K562 (cell line): Measurements from ENCODE around the gene FAM53C. TPM values are rescaled to one million over a fixed set of nuclear protein-coding genes. Genes with fewer than 3 reads are reported as not detected.
A peak's percentile ranks its signal among the peaks of the same experiment; 100 is the strongest.

Experiments
- ARID3B ChIP-seq: fragments of 250-450 bp; sonication (Bioruptor Pico); IDR thresholded peaks from 2 replicates; pipeline ENCODE4 v1.4.0; 2020; ENCODE audit warnings: borderline replicate concordance
- GMEB1 ChIP-seq: fragments of 250-450 bp; sonication (Bioruptor Pico); IDR thresholded peaks from 2 replicates; pipeline ENCODE4 v1.4.0; 2020; ENCODE audit warnings: mild to moderate bottlenecking
- HSF4 ChIP-seq: fragments of 250-450 bp; sonication (Bioruptor Pico); IDR thresholded peaks from 2 replicates; pipeline ENCODE4 v2.1.2; 2022; ENCODE audit warnings: mild to moderate bottlenecking, moderate library complexity, borderline replicate concordance
- KDM1A ChIP-seq, 2 experiments: fragments of 450-650 bp; IDR thresholded peaks; 2 replicates each; pipeline ENCODE4 v1.6.1; 2016; ENCODE audit warnings: mild to moderate bottlenecking in 2 of 2
- KDM5B ChIP-seq: fragments of 200-600 bp; sonication (generic); IDR thresholded peaks from 2 replicates; pipeline ENCODE4 v1.6.1; 2012; ENCODE audit warnings: low read depth, mild to moderate bottlenecking, moderate library complexity, low read length, control low read depth, inconsistent platforms; ENCODE audit not compliant: insufficient replicate concordance
- MEIS2 ChIP-seq: fragments of 450-650 bp; IDR thresholded peaks from 2 replicates; pipeline ENCODE4 v1.6.1; 2014; ENCODE audit warnings: mild to moderate bottlenecking; ENCODE audit not compliant: partially characterized antibody
- NFE2 ChIP-seq: IDR thresholded peaks from 2 replicates; pipeline ENCODE4 v1.6.1; 2014; ENCODE audit warnings: antibody characterized with exemption, low read depth
- NFYB ChIP-seq: IDR thresholded peaks from 2 replicates; pipeline ENCODE4 v1.6.1; 2011; ENCODE audit warnings: mild to moderate bottlenecking, moderate library complexity; ENCODE audit not compliant: insufficient read length; ENCODE audit errors: extremely low read depth
- PRPF4 ChIP-seq: fragments of 200-400 bp; formaldehyde crosslinking; IDR thresholded peaks from one replicate; pipeline ENCODE4 v1.6.1; 2017; ENCODE audit warnings: low read length, low read depth, mild to moderate bottlenecking; ENCODE audit not compliant: insufficient read depth, poor library complexity, severe bottlenecking
- RCOR1 ChIP-seq, 2 experiments: IDR thresholded peaks; 2 replicates each; pipeline ENCODE4 v1.6.1; 2012; ENCODE audit warnings: low read depth in 2 of 2, low read length in 2 of 2, borderline replicate concordance in 1 of 2, improper control_type of control experiment in 1 of 2
- RFX5 ChIP-seq: IDR thresholded peaks from 2 replicates; pipeline ENCODE4 v1.6.1; 2011; ENCODE audit warnings: low read depth, mild to moderate bottlenecking, improper control_type of control experiment, low read length
- SFPQ ChIP-seq: fragments of 200-400 bp; formaldehyde crosslinking; IDR thresholded peaks from 2 replicates; pipeline ENCODE4 v1.6.1; 2017; ENCODE audit warnings: mild to moderate bottlenecking, low read depth, low read length, moderate library complexity
- SIN3A ChIP-seq, 2 experiments: fragments of 150-350 bp in 1 of 2; IDR thresholded peaks; 2 replicates each; pipeline ENCODE4 v1.6.1; 2011 to 2016; ENCODE audit warnings: borderline replicate concordance in 2 of 2, low read depth in 2 of 2, low read length in 2 of 2, mild to moderate bottlenecking in 2 of 2, moderate library complexity in 2 of 2; ENCODE audit not compliant: control insufficient read depth in 1 of 2
- SREBF1 ChIP-seq: fragments of 150-350 bp; IDR thresholded peaks from 2 replicates; pipeline ENCODE4 v1.6.1; 2014; ENCODE audit warnings: antibody characterized with exemption, low read depth, low read length, borderline replicate concordance
- SRSF1 ChIP-seq: fragments of 200-400 bp; formaldehyde crosslinking; IDR thresholded peaks from 2 replicates; pipeline ENCODE4 v1.6.1; 2017; ENCODE audit warnings: mild to moderate bottlenecking, low read depth, low read length, moderate library complexity
- TFAM ChIP-seq: fragments of 250-450 bp; sonication (Bioruptor Pico); conservative IDR thresholded peaks from 2 replicates; pipeline ENCODE4 v1.5.0; 2021; ENCODE audit warnings: mild to moderate bottlenecking, moderate library complexity
- TRIM24 ChIP-seq, 2 experiments: fragments of 450-650 bp; IDR thresholded peaks; 2 replicates each; pipeline ENCODE4 v1.6.1; 2016
- ZBTB34 ChIP-seq: fragments of 250-450 bp; sonication (Bioruptor Pico); IDR thresholded peaks from 2 replicates; pipeline ENCODE4 v1.8.0; 2021; ENCODE audit warnings: mild to moderate bottlenecking, moderate library complexity
- ZNF79 ChIP-seq: fragments of 250-450 bp; sonication (Bioruptor Pico); IDR thresholded peaks from 2 replicates; pipeline ENCODE4 v1.4.0; 2020; ENCODE audit warnings: low read depth, mild to moderate bottlenecking, moderate library complexity
- polyA plus RNA-seq, 8 experiments: library from polyadenylated mRNA; depleted of rRNA in 4 of 8; stranded (reverse) in 5 of 8; unstranded in 3 of 8; fragments of >200 nt; fragmentation: Nextera tagmentation in 2 of 8; fragmentation: Illumina TruSeq in 1 of 8; extraction: Ambion mirVana in 2 of 8; extraction: Trizol in 1 of 8; gene quantifications; 2 replicates each; pipeline versions ENCODE4 v1.2.1 to v1.2.3, GENCODE V29; 2011 to 2014; ENCODE audit warnings: inconsistent platforms in 1 of 8, missing spikeins in 1 of 8
- total RNA-seq, 7 experiments: library from RNA; depleted of rRNA in 6 of 7; stranded (reverse); fragments of >200 nt in 6 of 7; fragmentation: Illumina TruSeq in 2 of 7; extraction: Trizol in 2 of 7; gene quantifications; 2 replicates each; pipeline versions ENCODE4 v1.2.1 to v1.2.3, GENCODE V29; 2011 to 2021; ENCODE audit warnings: low replicate concordance in 1 of 7

FAM53C gene
- total and polyA plus RNA-seq, 9 of the 15 experiments (the other 6 are each of a cell fraction or from before 2014, with no cell fraction given) = 9.7 to 38.5 (median 25.2) TPM

- peak in 1 of 2 experiments; percentile 84; a peak in 3 of 4 replicates for TF ChIP-seq RCOR1 (IDR thresholded peaks at IDR 0.05; ENCODE audit: borderline replicate concordance in 1 of 2, low read depth in 2 of 2, low read length in 2 of 2)
- TF ChIP-seq ARID3B (CRISPR knock-in tag) = no peak
- TF ChIP-seq GMEB1 (CRISPR knock-in tag) = no peak
- TF ChIP-seq ZNF79 (CRISPR knock-in tag) = no peak
- TF ChIP-seq NFE2 = no peak
- no peak for TF ChIP-seq RFX5
- TF ChIP-seq SRSF1 = no peak
- no peak for TF ChIP-seq MEIS2
- no peak for TF ChIP-seq SREBF1
- TF ChIP-seq NFYB = no peak
- no peak for TF ChIP-seq HSF4 (CRISPR knock-in tag)
- TF ChIP-seq PRPF4 = no peak
- TF ChIP-seq ZBTB34 (CRISPR knock-in tag) = no peak
- TF ChIP-seq KDM1A (IDR thresholded peaks at IDR 0.05) = peak in 1 of 2 experiments; percentile 94; a peak in 2 of 4 replicates
- no peak for TF ChIP-seq TFAM
- TF ChIP-seq SIN3A (IDR thresholded peaks at IDR 0.05; ENCODE audit: borderline replicate concordance in 2 of 2, control insufficient read depth in 1 of 2, low read depth in 2 of 2, low read length in 2 of 2) = no peak; a peak in 1 of 4 replicates
- TF ChIP-seq KDM5B = peak; percentile 43
- TF ChIP-seq TRIM24 (IDR thresholded peaks at IDR 0.05) = peak; percentile 25 to 74; a peak in 2 of 4 replicates
- no peak for TF ChIP-seq SFPQ
These were observed 948 bp upstream of the FAM53C start (continued) for GRCh38 chr5:138336952-138337684.
